HEK293T (cell line): ENCODE results near the gene ARHGEF28.

Experiments
- CTCF ChIA-PET: fragments of 350-600 bp; formaldehyde crosslinking; extraction: SDS; loops from one replicate; lab custom pipeline; 2021; ENCODE audit warnings: antibody characterized with exemption, inconsistent platforms; lab: Yijun Ruan, JAX
- POLR2A ChIA-PET: fragments of 350-600 bp; formaldehyde crosslinking; extraction: SDS; loops from one replicate; lab custom pipeline; 2020; ENCODE audit warnings: antibody characterized with exemption, inconsistent platforms; lab: Yijun Ruan, JAX
- DNase-seq: peaks from one replicate; pipeline ENCODE4 v3.0.0; 2012; ENCODE audit warnings: mixed read lengths; ENCODE audit errors: extremely low spot score
- ARNT ChIP-seq: fragments of 450-650 bp; IDR thresholded peaks from 2 replicates; pipeline ENCODE4 v1.6.1; 2017; ENCODE audit warnings: mild to moderate bottlenecking
- BHLHE40 ChIP-seq: fragments of 450-650 bp; IDR thresholded peaks from 2 replicates; pipeline ENCODE4 v1.6.1; 2016; ENCODE audit warnings: mild to moderate bottlenecking, moderate library complexity, borderline replicate concordance
- CTBP1 ChIP-seq: fragments of 450-650 bp; IDR thresholded peaks from 2 replicates; pipeline ENCODE4 v1.6.1; 2016; ENCODE audit warnings: borderline replicate concordance
- ELF4 ChIP-seq: fragments of 450-650 bp; IDR thresholded peaks from 2 replicates; pipeline ENCODE4 v1.6.1; 2017; ENCODE audit warnings: antibody characterized with exemption
- FOXA1 ChIP-seq: fragments of 450-650 bp; IDR thresholded peaks from 2 replicates; pipeline ENCODE4 v1.6.1; 2016; ENCODE audit warnings: mild to moderate bottlenecking
- FOXK2 ChIP-seq: fragments of 450-650 bp; IDR thresholded peaks from 2 replicates; pipeline ENCODE4 v1.6.1; 2016; ENCODE audit warnings: mild to moderate bottlenecking
- FOXM1 ChIP-seq: fragments of 450-650 bp; IDR thresholded peaks from 2 replicates; pipeline ENCODE4 v1.6.1; 2017; ENCODE audit warnings: mild to moderate bottlenecking, borderline replicate concordance
- HDGF ChIP-seq: fragments of 450-650 bp; IDR thresholded peaks from 2 replicates; pipeline ENCODE4 v1.6.1; 2017; ENCODE audit warnings: antibody characterized with exemption, borderline replicate concordance
- L3MBTL2 ChIP-seq: fragments of 450-650 bp; conservative IDR thresholded peaks from 2 replicates; pipeline ENCODE4 v1.6.1; 2016; ENCODE audit warnings: mild to moderate bottlenecking
- LEF1 ChIP-seq: fragments of 450-650 bp; IDR thresholded peaks from 2 replicates; pipeline ENCODE4 v1.6.1; 2017; ENCODE audit warnings: mild to moderate bottlenecking, borderline replicate concordance
- NFRKB ChIP-seq: fragments of 450-650 bp; IDR thresholded peaks from 2 replicates; pipeline ENCODE4 v1.6.1; 2016; ENCODE audit warnings: mild to moderate bottlenecking, moderate library complexity
- PKNOX1 ChIP-seq: fragments of 450-650 bp; IDR thresholded peaks from 2 replicates; pipeline ENCODE4 v1.6.1; 2016
- SP1 ChIP-seq: fragments of 450-650 bp; IDR thresholded peaks from 2 replicates; pipeline ENCODE4 v1.6.1; 2017
- SUZ12 ChIP-seq: fragments of 450-650 bp; IDR thresholded peaks from 2 replicates; pipeline ENCODE4 v1.6.1; 2016; ENCODE audit warnings: mild to moderate bottlenecking
- TARDBP ChIP-seq: fragments of 450-650 bp; IDR thresholded peaks from 2 replicates; pipeline ENCODE4 v1.6.1; 2016
- ZNF384 ChIP-seq: fragments of 450-650 bp; IDR thresholded peaks from 2 replicates; pipeline ENCODE4 v1.6.1; 2016

ARHGEF28 gene

GRCh38 chr5:73909474-73909873 lies 283.5 kb downstream of the ARHGEF28 start:
- ChIA-PET POLR2A (no interaction called here), CTCF (interaction anchor here (0.7 kb wide), 1 partner anchor 86 kb away, joined by 3 read pairs; no protein-coding TSS in a partner anchor)
- no peak for DNase-seq
- TF ChIP-seq FOXK2 (no peak), LEF1 (no peak), FOXM1 (no peak), PKNOX1 (no peak), ARNT (no peak), NFRKB (no peak), TARDBP (no peak), L3MBTL2 (no peak), FOXA1 (no peak), CTBP1 (no peak), BHLHE40 (no peak), ZNF384 (no peak), SUZ12 (no peak), ELF4 (no peak)

- TF ChIP-seq SUZ12 (no peak), ARNT (no peak), HDGF (no peak), LEF1 (no peak), PKNOX1 (peak; percentile 72), SP1 (no peak), ZNF384 (peak; percentile 92), TARDBP (no peak), BHLHE40 (no peak)
- CTCF ChIA-PET: interaction anchor here (0.6 to 0.7 kb wide), 2 partner anchors 69 to 415 kb away, joined by 6 to 9 read pairs; no protein-coding TSS in a partner anchor
- no peak for DNase-seq
- POLR2A ChIA-PET: interaction anchor here (0.6 to 0.7 kb wide), 2 partner anchors 533 to 735 kb away, joined by 3 to 5 read pairs; no protein-coding TSS in a partner anchor
These were observed 285.9 kb downstream of the ARHGEF28 start for GRCh38 chr5:73911761-73912393.

- ChIA-PET CTCF (interaction anchor here (0.6 kb wide), 1 partner anchor 742 kb away, joined by 3 read pairs; no protein-coding TSS in a partner anchor), POLR2A (no interaction called here)
- TF ChIP-seq BHLHE40 (no peak), FOXM1 (no peak), HDGF (no peak), SP1 (no peak), FOXK2 (no peak), ELF4 (no peak)
- DNase-seq: no peak
These were observed 286.9 kb downstream of the ARHGEF28 start for GRCh38 chr5:73912821-73913271.

GRCh38 chr5:73913971-73914370 lies 288.0 kb downstream of the ARHGEF28 start:
- ChIA-PET CTCF (interaction anchor here (0.5 to 0.6 kb wide), 2 partner anchors 9 to 804 kb away, joined by 3 to 4 read pairs; no protein-coding TSS in a partner anchor), POLR2A (no interaction called here)
- DNase-seq: no peak
- TF ChIP-seq PKNOX1: peak; percentile 45
- TF ChIP-seq ARNT: no peak

GRCh38 chr5:73915345-73915744 lies 289.3 kb downstream of the ARHGEF28 start:
- ChIA-PET CTCF (no interaction called here), POLR2A (no interaction called here)
- no peak for DNase-seq
- TF ChIP-seq HDGF (no peak), LEF1 (no peak), TARDBP (no peak), L3MBTL2 (no peak), ARNT (no peak), NFRKB (no peak), ELF4 (no peak), FOXK2 (no peak), FOXA1 (no peak), FOXM1 (no peak), SUZ12 (no peak), ZNF384 (no peak), SP1 (no peak), CTBP1 (no peak), PKNOX1 (no peak), BHLHE40 (no peak)

- no peak for DNase-seq
- ChIA-PET CTCF (no interaction called here), POLR2A (no interaction called here)
- no peak for TF ChIP-seq SUZ12
- TF ChIP-seq CTBP1: no peak
- no peak for TF ChIP-seq FOXA1
- TF ChIP-seq NFRKB: no peak
- TF ChIP-seq TARDBP: no peak
- TF ChIP-seq BHLHE40: no peak
- TF ChIP-seq ZNF384: no peak
- no peak for TF ChIP-seq LEF1
- TF ChIP-seq HDGF: no peak
- no peak for TF ChIP-seq L3MBTL2
- no peak for TF ChIP-seq PKNOX1
- no peak for TF ChIP-seq ELF4
- no peak for TF ChIP-seq ARNT
- no peak for TF ChIP-seq FOXM1
- TF ChIP-seq SP1: no peak
- no peak for TF ChIP-seq FOXK2
These were observed 291.4 kb downstream of the ARHGEF28 start for GRCh38 chr5:73917433-73917832.
